ENCODE measurements around the gene ITPR1.

Gene ITPR1

DNA sequence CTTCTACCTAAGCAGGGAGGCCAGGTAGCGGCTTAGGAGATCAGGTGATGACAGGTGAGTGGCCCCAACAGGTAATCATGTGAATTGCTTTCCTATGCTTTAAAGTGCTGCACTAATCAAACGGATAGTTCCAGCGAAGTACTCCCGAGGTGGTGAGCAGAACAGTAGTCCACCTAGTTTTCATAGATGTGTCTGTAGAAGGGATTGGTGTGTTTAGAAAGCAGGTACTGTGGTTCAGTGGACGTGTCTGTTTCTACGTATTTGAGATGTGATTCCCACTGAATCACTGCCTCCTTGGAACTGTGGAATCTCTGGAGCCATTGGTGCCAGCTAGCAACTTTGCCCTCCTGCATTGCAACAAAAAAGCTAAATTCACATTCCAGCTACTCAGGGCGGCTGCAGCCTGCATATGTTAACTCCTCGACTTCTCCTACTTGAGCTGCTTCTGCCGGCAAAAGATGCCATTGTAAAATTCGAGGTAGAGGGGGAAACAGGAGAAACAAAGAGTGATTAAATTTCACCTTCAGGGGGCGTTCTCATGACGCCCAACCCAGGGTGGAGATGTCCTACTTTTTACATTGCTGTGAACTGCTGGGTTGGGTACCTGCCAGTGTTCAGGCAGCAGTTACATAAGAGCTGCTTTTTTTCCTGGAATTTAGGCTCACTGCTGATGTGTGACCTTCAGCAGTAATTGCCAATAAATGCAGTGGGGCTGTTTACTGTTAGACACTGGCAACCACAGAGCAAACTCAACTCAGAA lies 227.3 kb downstream of the ITPR1 start:
- DNase-seq (ENCODE audit: low read depth, low spot score), result no peak

DNA sequence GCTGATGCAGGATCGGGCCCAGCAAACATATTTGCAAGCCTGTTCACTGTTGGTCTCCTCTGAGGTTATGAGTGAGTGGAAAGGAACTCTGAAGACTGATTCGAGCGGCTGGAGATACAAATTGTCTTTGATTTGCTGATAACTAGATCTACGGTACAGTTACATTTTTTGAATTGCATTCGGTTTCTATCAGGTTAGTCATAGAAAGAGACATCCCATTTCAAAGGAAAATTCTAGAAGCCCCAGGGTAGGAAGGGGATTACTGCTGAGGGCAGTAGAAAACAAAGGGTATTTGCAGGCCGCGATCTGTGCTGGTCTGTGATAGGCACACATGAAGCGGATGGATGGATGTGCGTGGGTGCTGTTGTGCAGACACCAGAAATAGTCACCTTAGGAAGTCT lies 228.4 kb downstream of the ITPR1 start:
- DNase-seq (ENCODE audit: low read depth, low spot score), result no peak

DNA sequence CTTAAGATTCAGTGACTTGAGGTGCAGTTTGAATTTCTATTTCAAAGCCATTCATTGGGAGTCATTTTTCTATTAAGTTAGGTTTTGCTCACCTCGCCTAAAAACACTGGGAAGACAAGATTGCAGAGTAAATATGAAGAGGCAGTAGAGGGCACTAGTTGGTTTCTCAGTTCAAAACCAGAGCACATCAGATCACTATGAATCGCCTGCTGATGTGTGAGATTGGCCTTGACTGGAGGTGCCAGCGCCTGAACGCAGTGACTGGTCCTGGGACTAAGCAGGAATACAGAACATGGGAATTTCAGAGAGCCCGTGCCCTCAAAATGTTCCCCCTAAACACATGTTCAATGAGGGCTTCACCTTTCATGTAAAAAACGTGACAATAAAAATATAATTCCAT lies 229.0 kb downstream of the ITPR1 start:
- DNase-seq (ENCODE audit: low read depth, low spot score), result no peak

DNA sequence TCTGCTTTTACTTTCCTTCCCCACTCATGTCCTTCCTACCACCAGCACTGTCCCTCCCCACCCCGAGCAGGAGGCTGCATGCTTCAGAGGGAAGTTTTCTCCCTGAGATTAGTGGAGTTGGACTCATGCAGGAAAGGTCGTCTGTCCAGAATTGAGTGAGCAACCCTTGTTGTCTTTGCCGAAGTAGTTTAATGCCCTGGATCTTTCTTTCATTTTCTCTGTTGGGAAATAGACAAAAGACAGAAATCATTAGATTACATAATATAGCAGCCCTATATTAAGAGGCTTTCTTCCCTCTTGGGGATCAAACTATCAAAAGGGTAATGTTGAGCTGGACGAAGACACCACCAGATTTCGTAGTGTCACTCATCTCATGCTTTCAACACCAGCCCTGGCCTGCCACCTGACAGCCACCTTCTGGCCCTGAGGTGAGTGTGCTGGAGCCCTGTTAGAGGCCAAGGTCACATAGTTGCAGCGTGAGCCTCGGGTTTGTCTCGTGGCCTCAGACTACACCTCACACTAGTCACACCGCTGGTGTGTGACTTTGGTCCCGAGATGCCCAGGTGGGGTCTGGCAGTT lies 231.0 kb downstream of the ITPR1 start:
- DNase-seq (ENCODE audit: low read depth, low spot score), result no peak

- DNase-seq (ENCODE audit: low read depth, low spot score), result no peak
Measured at GRCh38 chr3:4726549-4726948, 233.4 kb downstream of the ITPR1 start.

- DNase-seq (ENCODE audit: low read depth, low spot score), result no peak
Measured at GRCh38 chr3:4729061-4729973, 236.2 kb downstream of the ITPR1 start.

DNA sequence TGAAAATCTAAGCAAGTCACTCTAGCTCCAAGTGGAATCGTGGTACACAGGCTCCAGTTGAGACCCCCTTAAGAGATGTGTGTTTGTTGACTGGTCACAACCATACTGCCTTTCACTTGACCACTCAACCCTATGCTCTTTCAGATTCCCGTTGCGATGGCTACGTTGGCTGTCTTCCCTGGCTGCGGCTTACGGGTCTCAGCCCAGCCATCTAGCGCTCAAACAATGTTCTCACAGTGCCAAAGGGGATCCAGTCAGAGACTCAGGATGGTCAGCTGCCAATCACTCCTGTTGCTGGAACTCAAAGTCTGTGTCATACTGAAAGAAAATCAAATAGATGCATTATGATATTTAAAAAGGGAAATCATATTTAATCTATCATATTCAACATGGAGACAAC lies 237.6 kb downstream of the ITPR1 start:
- DNase-seq (ENCODE audit: low read depth, low spot score), result no peak

GRCh38 chr3:4731543-4732111 lies 238.5 kb downstream of the ITPR1 start:
- DNase-seq (ENCODE audit: low read depth, low spot score), result no peak

- DNase-seq (ENCODE audit: low read depth, low spot score), result no peak
Measured at GRCh38 chr3:4732925-4733324, 239.8 kb downstream of the ITPR1 start.

DNA sequence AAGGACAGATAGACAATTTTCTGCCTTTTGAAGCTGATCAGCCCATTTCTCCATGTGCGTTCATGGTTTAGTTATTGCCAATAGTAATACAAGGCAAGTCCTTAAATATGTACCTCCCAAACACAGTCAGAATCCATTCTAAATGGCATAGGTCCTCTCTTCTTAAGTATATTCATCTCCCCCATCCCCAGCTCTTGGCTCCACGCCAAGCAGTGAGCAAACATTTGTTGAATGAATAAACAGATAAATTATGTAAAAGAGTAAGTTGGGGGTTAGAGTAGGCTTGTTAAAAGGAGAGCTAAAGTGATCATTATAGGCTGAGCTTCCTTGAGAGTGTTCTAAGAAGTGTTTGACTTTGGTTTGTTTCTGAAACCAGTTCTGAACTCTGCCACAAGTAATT lies 241.3 kb downstream of the ITPR1 start:
- no peak for DNase-seq (ENCODE audit: low read depth, low spot score)

GRCh38 chr3:4735243-4735642 lies 242.1 kb downstream of the ITPR1 start:
- no peak for DNase-seq (ENCODE audit: low read depth, low spot score)

- no peak for DNase-seq (ENCODE audit: low read depth, low spot score)
Measured at GRCh38 chr3:4736284-4736861, 243.2 kb downstream of the ITPR1 start.

DNA sequence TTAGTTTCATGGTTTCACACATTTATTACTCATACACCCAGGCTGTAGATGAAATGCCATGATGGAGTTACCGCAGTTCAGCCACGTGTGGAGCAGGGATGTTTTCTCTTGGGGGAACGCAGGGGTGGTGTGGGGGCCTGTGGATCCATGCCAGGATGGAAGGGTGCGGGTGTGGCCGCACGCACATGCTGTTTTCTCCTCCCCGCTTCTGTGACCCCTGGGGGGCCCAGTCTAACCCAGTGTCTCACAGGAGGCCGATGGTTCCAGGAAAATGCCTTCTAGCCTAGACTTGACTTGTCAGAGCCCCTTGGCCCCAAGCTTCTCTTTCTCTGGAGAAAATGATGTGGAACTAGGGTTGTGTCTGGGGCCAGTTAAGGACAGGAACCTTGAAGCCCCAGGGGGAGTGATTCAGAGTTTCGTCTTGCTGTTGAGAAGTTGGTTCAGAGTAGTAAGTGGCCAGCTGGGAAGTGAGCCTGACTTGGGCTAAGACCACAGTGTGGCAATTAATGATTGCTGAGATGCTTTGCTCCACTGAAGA lies 245.7 kb downstream of the ITPR1 start:
- no peak for DNase-seq (ENCODE audit: low read depth, low spot score)

DNA sequence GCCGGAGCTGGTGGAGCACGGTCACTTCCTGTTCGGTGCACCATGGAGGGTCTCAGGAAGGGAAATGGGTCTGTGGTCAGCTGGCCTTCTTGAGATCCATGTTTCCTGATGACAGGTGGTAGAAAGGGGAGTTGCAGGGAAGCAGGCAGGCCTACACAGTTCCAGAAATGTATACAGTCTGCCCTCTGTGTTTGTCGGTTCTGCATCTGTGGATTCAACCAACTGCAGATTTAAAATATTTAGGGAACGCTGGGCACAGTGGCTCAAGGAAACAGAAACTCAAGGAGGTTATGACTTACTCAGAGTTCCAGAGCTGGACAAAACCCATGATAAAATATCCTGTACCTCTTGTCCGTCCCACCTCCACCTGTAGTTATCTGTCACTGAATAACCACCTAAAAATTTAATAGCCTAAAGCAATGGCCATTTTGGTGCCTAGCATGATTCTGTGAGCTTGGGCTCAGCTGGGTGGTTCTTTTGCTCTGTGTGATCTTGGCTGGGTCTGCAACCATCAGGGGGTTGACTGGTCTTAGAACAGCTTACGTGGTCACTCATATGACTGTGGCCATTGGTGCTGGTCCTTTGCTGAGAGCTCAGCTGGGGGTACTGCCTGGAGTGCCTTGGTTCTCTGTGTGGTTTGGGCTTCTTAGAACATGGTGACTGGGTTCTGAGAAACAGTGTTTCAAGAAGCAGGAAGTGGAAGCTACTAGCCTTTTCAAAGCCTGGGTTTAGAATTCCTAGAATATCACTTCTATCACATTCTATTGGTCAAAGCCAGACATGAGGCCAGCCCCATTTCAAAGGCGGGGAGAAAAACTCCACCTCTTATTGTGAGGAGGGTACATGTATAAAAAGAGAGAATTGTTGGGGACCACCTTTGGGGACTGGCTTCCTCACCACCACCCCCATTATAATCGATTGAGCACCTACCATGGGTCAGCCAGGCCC lies 246.4 kb downstream of the ITPR1 start:
- DNase-seq (ENCODE audit: low read depth, low spot score), result no peak

DNA sequence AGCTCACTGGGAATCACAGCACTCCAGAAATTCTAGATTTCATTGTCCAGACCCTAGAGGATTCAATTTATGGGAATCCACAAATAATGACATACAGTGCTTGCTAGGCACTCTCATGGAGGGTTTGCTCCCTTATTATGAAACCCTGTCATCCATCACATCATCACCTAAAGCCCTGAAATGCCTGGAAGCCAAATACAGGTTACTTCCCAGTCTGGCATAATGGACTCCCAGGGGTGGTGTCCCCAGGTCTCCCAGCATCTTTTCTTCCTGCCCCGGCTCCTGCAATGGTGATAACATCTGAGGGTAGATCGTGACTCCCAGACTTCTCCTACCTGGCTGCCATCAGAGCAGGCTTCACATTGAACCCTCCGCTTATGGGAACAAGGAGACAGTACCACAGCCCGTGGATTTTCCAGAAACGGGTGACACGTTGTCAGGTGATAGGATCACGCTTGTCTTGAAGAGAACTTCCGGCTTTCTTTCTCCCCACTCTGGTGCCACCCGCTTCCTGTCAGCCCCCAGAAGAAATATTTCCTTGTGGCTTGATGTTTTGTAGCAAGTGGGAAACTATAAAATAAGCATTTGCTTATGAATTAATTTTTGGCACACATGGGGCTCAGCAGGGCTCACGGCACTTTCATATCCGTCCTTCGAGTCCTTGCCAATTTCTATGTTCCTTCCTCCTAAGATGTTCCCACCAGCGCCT lies 247.4 kb downstream of the ITPR1 start:
- no peak for DNase-seq (ENCODE audit: low read depth, low spot score)

DNA sequence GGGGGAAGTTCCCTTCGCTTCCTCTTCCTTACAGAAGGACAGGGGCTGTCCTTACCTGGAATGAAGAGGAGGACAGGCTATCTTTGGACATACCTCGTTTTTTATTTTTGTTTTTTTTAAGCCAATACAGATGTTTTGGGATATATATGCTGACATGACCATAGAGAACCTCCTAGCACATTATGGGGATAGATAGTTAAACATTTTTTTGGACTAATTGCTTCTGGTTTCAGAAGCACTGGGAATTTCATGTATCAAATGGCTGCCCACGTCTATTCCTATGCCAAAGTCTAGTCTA lies 247.9 kb downstream of the ITPR1 start:
- DNase-seq (ENCODE audit: low read depth, low spot score), result no peak

DNA sequence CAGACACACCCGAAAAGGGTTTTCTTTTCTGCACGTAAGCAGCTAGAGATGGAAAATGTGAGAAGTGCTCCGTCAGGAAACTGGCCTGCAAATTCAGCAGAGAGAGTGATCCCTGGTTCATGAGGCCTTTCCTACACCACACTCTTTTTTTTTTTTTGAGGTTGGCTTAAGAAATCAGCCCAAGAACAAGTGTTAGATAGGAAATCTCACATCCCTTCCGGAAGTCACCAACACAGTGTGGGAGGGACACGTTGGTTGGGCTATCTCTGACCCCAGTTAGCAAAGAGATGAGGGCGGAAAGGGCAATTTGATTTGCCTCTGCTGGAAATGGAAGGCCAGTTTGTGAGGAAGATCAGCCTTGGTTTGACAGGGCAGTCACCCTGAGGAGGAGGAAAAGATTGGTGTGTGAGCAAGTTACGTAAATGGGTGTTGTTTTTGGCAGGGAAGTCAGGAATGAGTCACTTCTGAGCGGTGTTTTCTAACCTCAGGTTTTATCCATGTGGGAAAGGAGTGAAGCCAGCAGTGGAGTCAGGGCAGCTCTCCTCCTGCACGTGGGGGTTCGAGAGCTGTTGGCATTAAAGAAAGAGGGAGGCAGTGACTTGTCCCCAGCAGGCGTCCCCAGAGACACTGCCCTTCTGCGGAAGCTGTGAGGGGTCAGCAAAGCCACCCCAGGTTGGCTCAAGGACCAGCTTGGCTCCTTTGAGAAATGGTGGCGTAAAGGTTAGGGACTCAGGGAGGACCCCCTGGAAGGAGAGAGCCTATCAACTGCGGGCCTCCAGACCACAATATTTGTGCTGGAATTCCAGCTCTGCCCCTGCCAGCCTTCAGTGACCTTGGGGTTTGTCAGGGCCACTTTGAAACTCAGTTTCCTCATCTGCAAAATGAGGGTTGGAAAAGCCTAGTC lies 248.5 kb downstream of the ITPR1 start:
- peak; percentile 89 for DNase-seq (ENCODE audit: low read depth, low spot score)

GRCh38 chr3:4742359-4742758 lies 249.2 kb downstream of the ITPR1 start:
- no peak for DNase-seq (ENCODE audit: low read depth, low spot score)

DNA sequence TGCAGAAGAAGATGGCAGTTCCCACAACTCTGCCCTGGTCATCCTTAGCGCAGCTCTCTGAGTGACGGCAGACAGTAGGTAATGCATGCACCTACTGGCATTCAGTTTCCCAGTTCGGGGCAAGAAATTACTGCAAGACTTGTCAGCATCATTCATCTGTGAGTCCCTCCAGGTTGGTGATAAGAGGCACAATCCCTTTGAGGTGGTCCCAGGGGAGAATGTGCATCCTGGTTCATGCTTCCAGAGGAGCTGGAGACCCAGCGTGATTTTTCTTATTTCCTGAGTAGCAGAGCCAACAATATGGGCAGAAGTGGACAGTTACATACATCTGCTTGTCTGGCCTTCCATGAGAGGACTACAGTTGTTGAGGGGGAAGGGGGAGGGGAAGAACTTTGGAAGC lies 250.2 kb downstream of the ITPR1 start:
- DNase-seq (ENCODE audit: low read depth, low spot score), result no peak
